Caco-2 (cell line): Measurements from ENCODE around the gene PRR9. TPM values are rescaled to one million over a fixed set of nuclear protein-coding genes. Genes with fewer than 3 reads are reported as not detected.
A peak's percentile ranks its signal among the peaks of the same experiment; 100 is the strongest.

Experiments used
- Bru-seq: library from RNA; stranded (reverse); fragments of 400-500 nt; gene quantifications from one replicate; lab custom pipeline; 2021; lab: Mats Ljungman, UMichigan
- BruChase-seq, 2 experiments: library from RNA; stranded (reverse); fragments of 400-500 nt; gene quantifications; one replicate each; lab custom pipeline; 2021; lab: Mats Ljungman, UMichigan
- BruUV-seq: library from RNA; stranded (reverse); fragments of 400-500 nt; replicated peaks from 2 replicates; lab custom pipeline; 2021; lab: Mats Ljungman, UMichigan
- CTCF ChIA-PET: fragments of 300-600 bp; sonication (Branson Sonifier 250); formaldehyde crosslinking; loops from one replicate; lab custom pipeline; 2022; ENCODE audit warnings: antibody characterized with exemption; lab: Charles Lee
- POLR2A ChIA-PET: fragments of 300-600 bp; sonication (Branson Sonifier 250); formaldehyde crosslinking; loops from one replicate; lab custom pipeline; 2022; ENCODE audit warnings: antibody characterized with exemption; lab: Charles Lee
- DNase-seq, 2 experiments: peaks; one replicate each; pipeline versions ENCODE4 v3.0.0 to v3.0.0-alpha.2; 2020 to 2022
- H3K27me3 ChIP-seq: replicated peaks from 2 replicates; pipeline ENCODE4 v1.6.0; 2011; ENCODE audit warnings: low read length; ENCODE audit not compliant: control insufficient read depth, insufficient read depth
- H3K36me3 ChIP-seq: 2 replicates; pipeline ENCODE4 v1.5.1; 2011; ENCODE audit warnings: low read length; ENCODE audit not compliant: control insufficient read depth, insufficient read depth
- H3K4me1 ChIP-seq: fragments of 250-450 bp; sonication (Bioruptor Pico); 2 replicates; pipeline ENCODE4 v1.5.1; 2020; ENCODE audit warnings: mild to moderate bottlenecking
- H3K4me3 ChIP-seq: 2 replicates; pipeline ENCODE4 v1.5.1; 2011; ENCODE audit warnings: low read depth, mild to moderate bottlenecking, control low read depth, low read length
- H3K9me3 ChIP-seq: fragments of 250-450 bp; sonication (Bioruptor Pico); 2 replicates; pipeline ENCODE4 v1.5.1; 2020; ENCODE audit warnings: mild to moderate bottlenecking, moderate library complexity
- H3K27ac Mint-ChIP-seq: one replicate; pipeline ENCODE4 v1.8.0; 2022; ENCODE audit warnings: mixed read lengths; ENCODE audit not compliant: unreplicated experiment
- H3K27me3 Mint-ChIP-seq: one replicate; pipeline ENCODE4 v1.8.0; 2022; ENCODE audit warnings: mixed read lengths; ENCODE audit not compliant: insufficient read depth, unreplicated experiment
- H3K36me3 Mint-ChIP-seq: one replicate; pipeline ENCODE4 v1.8.0; 2022; ENCODE audit warnings: mild to moderate bottlenecking, mixed read lengths; ENCODE audit not compliant: insufficient read depth, unreplicated experiment
- H3K4me1 Mint-ChIP-seq: one replicate; pipeline ENCODE4 v1.8.0; 2022; ENCODE audit warnings: low read depth, mixed read lengths; ENCODE audit not compliant: unreplicated experiment
- H3K4me3 Mint-ChIP-seq: one replicate; pipeline ENCODE4 v1.8.0; 2022; ENCODE audit warnings: mild to moderate bottlenecking, moderate library complexity, mixed read lengths; ENCODE audit not compliant: unreplicated experiment
- H3K9me3 Mint-ChIP-seq: one replicate; pipeline ENCODE4 v1.8.0; 2022; ENCODE audit warnings: mixed read lengths; ENCODE audit not compliant: unreplicated experiment
- intact Hi-C: fragments of 100-400 bp; cut with micrococcal nuclease; formaldehyde crosslinking; loops from one replicate; pipeline ENCODE4 v1.10.0; 2022; ENCODE audit not compliant: unreplicated experiment
- long read RNA-seq: library from polyadenylated mRNA; stranded (forward); transcript quantifications from one replicate; pipeline ENCODE4 v2.0.0, GENCODE V29; 2022
- total RNA-seq: library from RNA; stranded (reverse); gene quantifications from 2 replicates; pipeline ENCODE4 v1.2.3, GENCODE V29; 2022
- TF ChIP-seq, protein P1 (sequence below), 2 experiments: fragments of 200-600 bp in 1 of 2; IDR thresholded peaks; 1 replicate in 1 of 2; 2 replicates in 1 of 2; pipeline versions ENCODE4 v1.5.1 to v1.8.0; 2011 to 2022; ENCODE audit warnings: antibody characterized with exemption in 1 of 2, control low read depth in 1 of 2, inconsistent platforms in 1 of 2, low read depth in 1 of 2, low read length in 1 of 2, mild to moderate bottlenecking in 1 of 2, moderate library complexity in 1 of 2; ENCODE audit not compliant: insufficient read depth in 1 of 2, severe bottlenecking in 1 of 2, unreplicated experiment in 1 of 2

Gene PRR9, protein sequence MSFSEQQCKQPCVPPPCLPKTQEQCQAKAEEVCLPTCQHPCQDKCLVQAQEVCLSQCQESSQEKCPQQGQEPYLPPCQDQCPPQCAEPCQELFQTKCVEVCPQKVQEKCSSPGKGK
- total RNA-seq (0.88 TPM in 1 of 2 replicates, not detected in the other), Bru-seq, nascent RNA (percentile 24 among the genes with signal in this experiment), BruChase-seq, experiment 1, labeled RNA remaining after a 2-hour chase (not detected), BruChase-seq, experiment 2, labeled RNA remaining after a 6-hour chase (not detected)
- long read RNA-seq, partial matches to known transcripts: 0 of 2 reads
- long read RNA-seq, other reads (novel, unspliced or antisense): 0 of 2 reads

DNA sequence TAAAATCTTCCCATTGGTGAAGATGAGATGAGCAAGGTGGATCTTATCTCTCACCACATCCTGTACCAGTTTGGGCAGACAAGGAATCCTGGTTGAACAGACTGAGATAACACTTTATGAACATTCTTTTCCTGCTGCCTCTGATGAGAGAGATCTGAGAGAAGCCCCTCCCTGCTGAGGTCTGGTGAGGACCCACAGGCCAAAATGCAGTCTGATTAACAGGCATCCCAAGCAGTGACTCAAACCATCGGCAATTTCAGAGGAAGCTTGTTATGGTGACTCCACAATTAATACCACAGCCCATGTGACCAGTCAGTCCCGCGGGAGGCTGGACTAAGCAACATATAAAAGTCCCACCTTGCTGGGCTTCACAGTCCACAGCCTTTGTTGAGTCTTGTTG, at the start of gene PRR9:
Gene PRR9, plus strand, starts transcription at position 373 of the 400 bp plus-strand sequence. CDS start 561 bp downstream, outside the sequence.
- no peaks in the 10 kb centered on the region for H3K4me1 ChIP-seq
- Mint-ChIP-seq H3K36me3 (no peaks in the 10 kb centered on the region), H3K9me3 (no peaks in the 10 kb centered on the region), H3K4me1 (no peaks in the 10 kb centered on the region), H3K27ac (no peak within 1 kb of the TSS), H3K27me3 (peaks cover 19% of the 10 kb centered on the region), H3K4me3 (no peak within 1 kb of the TSS)
- no peaks in the 10 kb centered on the region; the same call in none of the 2 replicates for H3K27me3 ChIP-seq
- POLR2A ChIA-PET: no interaction called here
- CTCF ChIA-PET: no interaction called here
- TF ChIP-seq, protein P1, sequence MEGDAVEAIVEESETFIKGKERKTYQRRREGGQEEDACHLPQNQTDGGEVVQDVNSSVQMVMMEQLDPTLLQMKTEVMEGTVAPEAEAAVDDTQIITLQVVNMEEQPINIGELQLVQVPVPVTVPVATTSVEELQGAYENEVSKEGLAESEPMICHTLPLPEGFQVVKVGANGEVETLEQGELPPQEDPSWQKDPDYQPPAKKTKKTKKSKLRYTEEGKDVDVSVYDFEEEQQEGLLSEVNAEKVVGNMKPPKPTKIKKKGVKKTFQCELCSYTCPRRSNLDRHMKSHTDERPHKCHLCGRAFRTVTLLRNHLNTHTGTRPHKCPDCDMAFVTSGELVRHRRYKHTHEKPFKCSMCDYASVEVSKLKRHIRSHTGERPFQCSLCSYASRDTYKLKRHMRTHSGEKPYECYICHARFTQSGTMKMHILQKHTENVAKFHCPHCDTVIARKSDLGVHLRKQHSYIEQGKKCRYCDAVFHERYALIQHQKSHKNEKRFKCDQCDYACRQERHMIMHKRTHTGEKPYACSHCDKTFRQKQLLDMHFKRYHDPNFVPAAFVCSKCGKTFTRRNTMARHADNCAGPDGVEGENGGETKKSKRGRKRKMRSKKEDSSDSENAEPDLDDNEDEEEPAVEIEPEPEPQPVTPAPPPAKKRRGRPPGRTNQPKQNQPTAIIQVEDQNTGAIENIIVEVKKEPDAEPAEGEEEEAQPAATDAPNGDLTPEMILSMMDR (IDR thresholded peaks at IDR 0.05; ENCODE audit: insufficient read depth in 1 of 2, low read depth in 1 of 2, low read length in 1 of 2, severe bottlenecking in 1 of 2, unreplicated experiment in 1 of 2): no peak
- BruUV-seq: no TSS peak
- no peaks in the 10 kb centered on the region; the same call in 1 of the 2 replicates for H3K36me3 ChIP-seq
- intact Hi-C loops: no loop called here
- DNase-seq: no peak
- no peaks in the 10 kb centered on the region for H3K9me3 ChIP-seq
- no peak within 1 kb of the TSS for H3K4me3 ChIP-seq

DNA sequence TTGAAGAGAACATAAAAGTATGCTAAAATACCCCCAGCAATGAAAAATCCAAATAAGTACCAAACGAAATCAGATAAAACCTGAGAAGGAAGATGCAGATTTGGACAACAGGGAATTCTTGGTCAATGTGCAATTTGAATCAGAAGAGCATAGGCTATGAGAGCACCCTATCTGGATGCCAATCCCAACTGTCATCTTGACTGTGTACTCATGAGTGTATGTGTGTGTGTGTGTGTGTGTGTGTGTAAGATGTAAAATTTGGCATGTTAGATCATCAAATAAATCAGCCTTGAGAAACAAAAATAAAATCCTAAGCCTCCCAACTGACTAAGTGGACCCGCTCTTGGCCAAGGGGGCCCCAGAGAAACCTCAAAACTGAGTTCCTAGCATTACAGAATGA, 48.7 kb upstream of the PRR9 start:
- Mint-ChIP-seq H3K4me3 (no peak overlapping the region), H3K9me3 (no peaks in the 10 kb centered on the region), H3K4me1 (no peaks in the 10 kb centered on the region), H3K27me3 (peaks cover 26% of the 10 kb centered on the region), H3K36me3 (no peaks in the 10 kb centered on the region), H3K27ac (no peak overlapping the region)
- no TSS peak for BruUV-seq
- POLR2A ChIA-PET: no interaction called here
- intact Hi-C loops: no loop called here
- Histone ChIP-seq H3K4me3 (no peak overlapping the region), H3K36me3 (no peaks in the 10 kb centered on the region), H3K27me3 (no peaks in the 10 kb centered on the region), H3K9me3 (no peaks in the 10 kb centered on the region), H3K4me1 (no peaks in the 10 kb centered on the region)
- CTCF ChIA-PET: no interaction called here
- TF ChIP-seq, protein P1 (IDR thresholded peaks at IDR 0.05; ENCODE audit: insufficient read depth in 1 of 2, low read depth in 1 of 2, low read length in 1 of 2, severe bottlenecking in 1 of 2, unreplicated experiment in 1 of 2): no peak
- DNase-seq: no peak

DNA sequence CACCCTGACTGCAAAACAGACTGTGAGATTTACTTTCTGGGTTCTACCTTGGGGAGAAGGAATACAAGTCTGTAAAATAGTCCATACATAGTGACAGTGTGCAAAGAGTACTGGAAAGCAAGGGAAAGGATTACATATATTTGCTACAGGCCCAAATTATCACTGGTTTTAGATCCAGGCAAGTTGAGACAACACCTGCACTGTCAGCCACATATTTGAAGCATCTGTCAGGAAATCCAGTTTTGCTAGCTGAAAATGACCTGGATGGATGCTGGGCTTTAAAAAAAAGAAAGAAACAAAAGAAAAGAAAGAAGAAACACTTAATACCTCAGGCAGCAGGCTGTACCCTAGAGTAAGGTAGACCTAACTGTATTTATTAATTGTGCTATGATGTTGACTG, 42.8 kb upstream of the PRR9 start:
- POLR2A ChIA-PET: no interaction called here
- Mint-ChIP-seq H3K27me3 (peaks cover 13% of the 10 kb centered on the region), H3K27ac (no peak overlapping the region), H3K9me3 (no peaks in the 10 kb centered on the region), H3K4me1 (no peaks in the 10 kb centered on the region), H3K36me3 (no peaks in the 10 kb centered on the region), H3K4me3 (no peak overlapping the region)
- TF ChIP-seq, protein P1 (IDR thresholded peaks at IDR 0.05; ENCODE audit: insufficient read depth in 1 of 2, low read depth in 1 of 2, low read length in 1 of 2, severe bottlenecking in 1 of 2, unreplicated experiment in 1 of 2): no peak
- no peaks in the 10 kb centered on the region for H3K27me3 ChIP-seq
- H3K9me3 ChIP-seq: no peaks in the 10 kb centered on the region
- DNase-seq: no peak
- H3K36me3 ChIP-seq: no peaks in the 10 kb centered on the region
- no peaks in the 10 kb centered on the region for H3K4me1 ChIP-seq
- BruUV-seq: no TSS peak
- no peak overlapping the region for H3K4me3 ChIP-seq
- intact Hi-C loops: no loop called here
- CTCF ChIA-PET: no interaction called here
